Measurements from ENCODE around the gene TBCD.

Gene TBCD

GRCh38 chr17:82882715-82883418 is 131.0 kb downstream of the TBCD start:
- peaks cover 0 to 6% (median 0%) of the 10 kb centered on the region in 11 experiments; a peak in 1 of 22 replicates for H3K36me3 ChIP-seq
- H3K27ac ChIP-seq = peak overlapping the region; percentile 72 to 95 (median 78)
- TF ChIP-seq Cebpa-rat (IDR thresholded peaks at IDR 0.05) = no peak
- peaks cover 0 to 15% (median 0%) of the 10 kb centered on the region in 11 experiments; a peak in 4 of 22 replicates for H3K27me3 ChIP-seq
- H4K20me1 ChIP-seq = peaks cover 0 to 96% (median 17%) of the 10 kb centered on the region in 11 experiments; a peak in 12 of 22 replicates
- H3K4me3 ChIP-seq = peak overlapping the region; percentile 1 to 59 (median 34); a peak in 16 of 20 replicates
- peak overlapping the region; percentile 91 to 100 (median 98) for H3K4me2 ChIP-seq
- H3K9ac ChIP-seq = peak overlapping the region; percentile 66 to 86 (median 71)
- peaks cover 99% of the 10 kb centered on the region in 10 experiments for H3K4me1 ChIP-seq
- no peaks in the 10 kb centered on the region for H3K9me3 ChIP-seq (replicated peaks in 1 of 11)

GRCh38 chr17:82883419-82884031 is 131.7 kb downstream of the TBCD start:
- peak overlapping the region; percentile 32 to 86 (median 70); a peak in 20 of 22 replicates for H3K9ac ChIP-seq
- peak overlapping the region; percentile 91 to 100 (median 98) for H3K4me2 ChIP-seq
- TF ChIP-seq Cebpa-rat (IDR thresholded peaks at IDR 0.05) = no peak
- peaks cover 0 to 8% (median 0%) of the 10 kb centered on the region in 11 experiments; a peak in 3 of 22 replicates for H3K27me3 ChIP-seq
- H4K20me1 ChIP-seq = peaks cover 0 to 96% (median 23%) of the 10 kb centered on the region in 11 experiments; a peak in 13 of 22 replicates
- no peaks in the 10 kb centered on the region for H3K9me3 ChIP-seq (replicated peaks in 1 of 11)
- H3K4me1 ChIP-seq = peaks cover 99% of the 10 kb centered on the region in 10 experiments
- H3K27ac ChIP-seq = peak overlapping the region; percentile 59 to 95 (median 78); a peak in 21 of 22 replicates
- H3K4me3 ChIP-seq = peak overlapping the region; percentile 4 to 59 (median 34); a peak in 14 of 20 replicates
- H3K36me3 ChIP-seq = peaks cover 0 to 6% (median 0%) of the 10 kb centered on the region in 11 experiments; a peak in 1 of 22 replicates

GRCh38 chr17:82884341-82884969 is 132.6 kb downstream of the TBCD start:
- Histone ChIP-seq H3K27ac (peak overlapping the region in 9 of 11 experiments; percentile 49 to 91 (median 78); a peak in 19 of 22 replicates), H3K4me2 (peak overlapping the region; percentile 91 to 100 (median 98)), H3K27me3 (peaks cover 0 to 7% (median 0%) of the 10 kb centered on the region in 11 experiments; a peak in 2 of 22 replicates), H3K9me3 (replicated peaks in 1 of 11) (no peaks in the 10 kb centered on the region), H3K4me3 (peak overlapping the region in 8 of 10 experiments; percentile 2 to 59 (median 34); a peak in 11 of 20 replicates), H3K36me3 (peaks cover 0 to 11% (median 2%) of the 10 kb centered on the region in 11 experiments; a peak in 11 of 22 replicates), H3K9ac (peak overlapping the region in 10 of 11 experiments; percentile 11 to 73 (median 70); a peak in 17 of 22 replicates), H3K4me1 (peaks cover 99% of the 10 kb centered on the region in 10 experiments), H4K20me1 (peaks cover 0 to 96% (median 31%) of the 10 kb centered on the region in 11 experiments; a peak in 14 of 22 replicates)
- no peak for TF ChIP-seq Cebpa-rat (IDR thresholded peaks at IDR 0.05)

- H3K4me3 ChIP-seq = peak overlapping the region in 8 of 10 experiments; percentile 2 to 59 (median 34); a peak in 10 of 20 replicates
- peak overlapping the region in 10 of 11 experiments; percentile 6 to 73 (median 70); a peak in 17 of 22 replicates for H3K9ac ChIP-seq
- H3K4me2 ChIP-seq = peak overlapping the region; percentile 91 to 100 (median 98)
These were observed 133.1 kb downstream of the TBCD start for GRCh38 chr17:82884970-82885353.

GRCh38 chr17:82887255-82888164 is 135.6 kb downstream of the TBCD start:
- Histone ChIP-seq H3K27me3 (peaks cover 0 to 7% (median 0%) of the 10 kb centered on the region in 11 experiments; a peak in 1 of 22 replicates), H3K4me2 (peak overlapping the region; percentile 80 to 97 (median 87)), H3K9me3 (replicated peaks in 1 of 11) (no peaks in the 10 kb centered on the region), H3K27ac (peak overlapping the region in 10 of 11 experiments; percentile 18 to 64 (median 46); a peak in 18 of 22 replicates), H4K20me1 (peaks cover 0 to 85% (median 34%) of the 10 kb centered on the region in 11 experiments; a peak in 14 of 22 replicates), H3K4me3 (peak overlapping the region in 7 of 10 experiments; percentile 5 to 53 (median 24); a peak in 7 of 20 replicates), H3K9ac (peak overlapping the region; percentile 7 to 63 (median 51); a peak in 17 of 22 replicates), H3K36me3 (peaks cover 16 to 37% (median 23%) of the 10 kb centered on the region in 11 experiments; a peak in 20 of 22 replicates), H3K4me1 (peaks cover 82 to 97% (median 96%) of the 10 kb centered on the region in 10 experiments)
- peak in 8 of 11 experiments; percentile 16 to 92 (median 42); a peak in 9 of 22 replicates for TF ChIP-seq Cebpa-rat (IDR thresholded peaks at IDR 0.05)

More at GRCh38 chr17:82884970-82885353, 133.1 kb downstream of the TBCD start:
- peaks cover 0 to 96% (median 31%) of the 10 kb centered on the region in 11 experiments; a peak in 14 of 22 replicates for H4K20me1 ChIP-seq
- peak overlapping the region in 10 of 11 experiments; percentile 5 to 91 (median 77); a peak in 19 of 22 replicates for H3K27ac ChIP-seq
- peaks cover 0 to 7% (median 0%) of the 10 kb centered on the region in 11 experiments; a peak in 2 of 22 replicates for H3K27me3 ChIP-seq
- peaks cover 98 to 99% (median 99%) of the 10 kb centered on the region in 10 experiments for H3K4me1 ChIP-seq
- H3K9me3 ChIP-seq (replicated peaks in 1 of 11) = no peaks in the 10 kb centered on the region
- no peak for TF ChIP-seq Cebpa-rat (IDR thresholded peaks at IDR 0.05)
- peaks cover 5 to 12% (median 6%) of the 10 kb centered on the region in 11 experiments; a peak in 19 of 22 replicates for H3K36me3 ChIP-seq

GRCh38 chr17:82888583-82889495 is 137.0 kb downstream of the TBCD start:
- Histone ChIP-seq H4K20me1 (peaks cover 0 to 79% (median 33%) of the 10 kb centered on the region in 11 experiments; a peak in 14 of 22 replicates), H3K36me3 (peaks cover 16 to 37% (median 23%) of the 10 kb centered on the region in 11 experiments; a peak in 20 of 22 replicates), H3K4me2 (peak overlapping the region; percentile 80 to 97 (median 87)), H3K27me3 (peaks cover 0 to 7% (median 0%) of the 10 kb centered on the region in 11 experiments; a peak in 1 of 22 replicates), H3K4me3 (peak overlapping the region in 1 of 10 experiments; percentile 9; a peak in 1 of 20 replicates), H3K9me3 (replicated peaks in 1 of 11) (no peaks in the 10 kb centered on the region), H3K9ac (peak overlapping the region; percentile 23 to 63 (median 53); a peak in 20 of 22 replicates), H3K4me1 (peaks cover 82 to 97% (median 96%) of the 10 kb centered on the region in 10 experiments), H3K27ac (peak overlapping the region in 9 of 11 experiments; percentile 21 to 64 (median 36); a peak in 14 of 22 replicates)
- no peak for TF ChIP-seq Cebpa-rat (IDR thresholded peaks at IDR 0.05)

Measured in BLaER1 treated with 17β-estradiol and CSF1 and Interleukin-3, amounts not matched to agents 10 nM and 100 nM (cell line).